ENCODE data around the gene RALGPS2.

DNA sequence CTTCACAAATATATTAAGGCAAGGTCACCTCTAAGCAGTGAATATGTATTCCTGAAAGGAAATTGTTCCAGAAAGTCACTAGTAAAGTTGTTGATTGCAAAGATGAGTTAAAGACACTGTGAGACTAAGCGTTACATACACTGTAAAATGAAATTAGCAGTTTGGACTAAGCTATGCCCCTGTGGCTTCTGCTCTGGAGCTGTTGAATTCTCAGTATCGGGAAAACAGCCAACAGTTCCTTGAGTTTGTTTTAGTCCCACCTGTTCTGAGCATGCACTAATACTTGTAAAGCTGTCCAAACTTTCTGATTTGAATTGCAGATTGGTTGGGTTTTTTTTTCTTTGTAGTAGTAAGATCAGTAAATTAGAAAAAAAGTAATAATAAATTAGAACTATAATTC is 124.9 kb downstream of the RALGPS2 start:
- TF ChIP-seq, protein P1, sequence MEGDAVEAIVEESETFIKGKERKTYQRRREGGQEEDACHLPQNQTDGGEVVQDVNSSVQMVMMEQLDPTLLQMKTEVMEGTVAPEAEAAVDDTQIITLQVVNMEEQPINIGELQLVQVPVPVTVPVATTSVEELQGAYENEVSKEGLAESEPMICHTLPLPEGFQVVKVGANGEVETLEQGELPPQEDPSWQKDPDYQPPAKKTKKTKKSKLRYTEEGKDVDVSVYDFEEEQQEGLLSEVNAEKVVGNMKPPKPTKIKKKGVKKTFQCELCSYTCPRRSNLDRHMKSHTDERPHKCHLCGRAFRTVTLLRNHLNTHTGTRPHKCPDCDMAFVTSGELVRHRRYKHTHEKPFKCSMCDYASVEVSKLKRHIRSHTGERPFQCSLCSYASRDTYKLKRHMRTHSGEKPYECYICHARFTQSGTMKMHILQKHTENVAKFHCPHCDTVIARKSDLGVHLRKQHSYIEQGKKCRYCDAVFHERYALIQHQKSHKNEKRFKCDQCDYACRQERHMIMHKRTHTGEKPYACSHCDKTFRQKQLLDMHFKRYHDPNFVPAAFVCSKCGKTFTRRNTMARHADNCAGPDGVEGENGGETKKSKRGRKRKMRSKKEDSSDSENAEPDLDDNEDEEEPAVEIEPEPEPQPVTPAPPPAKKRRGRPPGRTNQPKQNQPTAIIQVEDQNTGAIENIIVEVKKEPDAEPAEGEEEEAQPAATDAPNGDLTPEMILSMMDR (IDR thresholded peaks at IDR 0.05; ENCODE audit: insufficient read depth, low read length, poor library complexity, severe bottlenecking): no peak
- no peak for TF ChIP-seq EZH2phosphoT487 (conservative IDR thresholded peaks at IDR 0.05; ENCODE audit: low read length)

Data from SU-DHL-6 (cell line).